Astrocyte (in vitro differentiated cells and primary cell): ENCODE results near the gene MEGF6.

Source experiments
- CTCF ChIP-seq: IDR thresholded peaks from 2 replicates; pipeline ENCODE4 v1.5.1; 2011; ENCODE audit warnings: low read depth, mild to moderate bottlenecking, inconsistent platforms, low read length, moderate library complexity; ENCODE audit not compliant: insufficient read depth
- EZH2 ChIP-seq: IDR thresholded peaks from 2 replicates; pipeline ENCODE4 v1.6.1; 2012; ENCODE audit warnings: mild to moderate bottlenecking, low read length, inconsistent platforms; ENCODE audit not compliant: insufficient read depth

- TF ChIP-seq CTCF (no peak), EZH2 (no peak)
Observed at GRCh38 chr1:3514404-3514803, 96.9 kb downstream of the MEGF6 start.
